Measurements from ENCODE around the gene LAPTM5. TPM values are rescaled to one million over a fixed set of nuclear protein-coding genes. Genes with fewer than 3 reads are reported as not detected.

Gene LAPTM5
- total RNA-seq, 1 experiment from 2014 or later = not detected

DNA sequence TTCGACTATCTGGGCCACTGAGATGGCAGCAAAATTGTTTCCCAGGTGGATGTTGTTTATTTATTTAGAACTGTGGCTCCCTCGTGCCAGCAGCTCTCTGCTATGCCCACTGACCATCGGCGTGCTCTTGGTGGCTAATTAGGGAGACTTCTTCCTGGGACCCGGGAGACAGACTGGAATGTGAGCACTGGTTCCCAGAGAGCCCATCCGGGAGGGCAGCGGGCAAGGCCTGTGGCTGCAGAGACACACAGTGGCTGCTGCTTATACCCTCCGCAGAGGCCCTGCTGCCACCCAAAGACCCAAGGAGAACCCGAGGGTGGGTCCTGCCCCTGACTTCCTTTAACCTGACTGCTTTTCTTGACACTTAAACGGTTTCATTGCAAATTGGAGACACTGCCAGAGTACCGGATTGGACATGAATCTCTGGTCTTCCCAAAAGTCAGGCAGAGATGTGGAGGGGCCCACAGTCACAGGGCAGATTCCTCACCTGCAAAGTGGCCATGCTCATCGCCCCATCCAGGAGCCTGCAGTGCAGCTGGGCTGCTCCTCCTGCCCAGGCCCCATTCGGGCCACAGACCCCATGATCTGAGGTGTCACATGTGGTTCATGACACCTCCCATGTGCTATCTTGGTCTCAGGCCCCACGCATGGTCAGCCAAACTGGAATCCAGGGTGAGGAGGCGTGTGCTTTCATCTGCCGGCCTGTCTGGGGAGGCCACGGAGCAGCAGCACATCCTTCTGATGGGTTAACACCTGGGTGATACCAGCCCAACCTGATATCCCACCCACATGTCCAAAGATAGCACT, 28.5 kb downstream of the LAPTM5 start:
- TF ChIP-seq, protein P1, sequence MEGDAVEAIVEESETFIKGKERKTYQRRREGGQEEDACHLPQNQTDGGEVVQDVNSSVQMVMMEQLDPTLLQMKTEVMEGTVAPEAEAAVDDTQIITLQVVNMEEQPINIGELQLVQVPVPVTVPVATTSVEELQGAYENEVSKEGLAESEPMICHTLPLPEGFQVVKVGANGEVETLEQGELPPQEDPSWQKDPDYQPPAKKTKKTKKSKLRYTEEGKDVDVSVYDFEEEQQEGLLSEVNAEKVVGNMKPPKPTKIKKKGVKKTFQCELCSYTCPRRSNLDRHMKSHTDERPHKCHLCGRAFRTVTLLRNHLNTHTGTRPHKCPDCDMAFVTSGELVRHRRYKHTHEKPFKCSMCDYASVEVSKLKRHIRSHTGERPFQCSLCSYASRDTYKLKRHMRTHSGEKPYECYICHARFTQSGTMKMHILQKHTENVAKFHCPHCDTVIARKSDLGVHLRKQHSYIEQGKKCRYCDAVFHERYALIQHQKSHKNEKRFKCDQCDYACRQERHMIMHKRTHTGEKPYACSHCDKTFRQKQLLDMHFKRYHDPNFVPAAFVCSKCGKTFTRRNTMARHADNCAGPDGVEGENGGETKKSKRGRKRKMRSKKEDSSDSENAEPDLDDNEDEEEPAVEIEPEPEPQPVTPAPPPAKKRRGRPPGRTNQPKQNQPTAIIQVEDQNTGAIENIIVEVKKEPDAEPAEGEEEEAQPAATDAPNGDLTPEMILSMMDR (IDR thresholded peaks at IDR 0.05; ENCODE audit: unreplicated experiment) = no peak
- Mint-ChIP-seq H3K4me1 (ENCODE audit: low read depth, unreplicated experiment) (no peaks in the 10 kb centered on the region), H3K36me3 (ENCODE audit: insufficient read depth, unreplicated experiment) (peaks cover 9% of the 10 kb centered on the region), H3K27ac (ENCODE audit: unreplicated experiment) (no peak overlapping the region), H3K9me3 (ENCODE audit: low read depth, unreplicated experiment) (no peaks in the 10 kb centered on the region), H3K4me3 (ENCODE audit: low read depth, unreplicated experiment) (no peak overlapping the region), H3K27me3 (ENCODE audit: unreplicated experiment) (peaks cover 18% of the 10 kb centered on the region)
- CTCF ChIA-PET = interaction anchor here (1.8 kb wide), 1 partner anchor 10 kb away, joined by 6 read pairs; no protein-coding TSS in a partner anchor
- DNase-seq = no peak
- BruUV-seq (replicated peaks) = no TSS peak
- intact Hi-C loops (cut with micrococcal nuclease; ENCODE audit: unreplicated experiment) = no loop called here

GRCh38 chr1:30728340-30728739, 29.2 kb downstream of the LAPTM5 start:
- BruUV-seq (replicated peaks) = no TSS peak
- Mint-ChIP-seq H3K4me3 (ENCODE audit: low read depth, unreplicated experiment) (no peak overlapping the region), H3K36me3 (ENCODE audit: insufficient read depth, unreplicated experiment) (peaks cover 11% of the 10 kb centered on the region), H3K4me1 (ENCODE audit: low read depth, unreplicated experiment) (no peaks in the 10 kb centered on the region), H3K9me3 (ENCODE audit: low read depth, unreplicated experiment) (no peaks in the 10 kb centered on the region), H3K27ac (ENCODE audit: unreplicated experiment) (no peak overlapping the region), H3K27me3 (ENCODE audit: unreplicated experiment) (peaks cover 18% of the 10 kb centered on the region)
- intact Hi-C loops (cut with micrococcal nuclease; ENCODE audit: unreplicated experiment) = no loop called here
- no peak for DNase-seq
- CTCF ChIA-PET = interaction anchor here (0.8 kb wide), 1 partner anchor 10 kb away, joined by 3 read pairs; no protein-coding TSS in a partner anchor
- TF ChIP-seq, protein P1 (IDR thresholded peaks at IDR 0.05; ENCODE audit: unreplicated experiment) = no peak

GRCh38 chr1:30727824-30728223, 29.8 kb downstream of the LAPTM5 start:
- Mint-ChIP-seq H3K4me3 (ENCODE audit: low read depth, unreplicated experiment) (no peak overlapping the region), H3K9me3 (ENCODE audit: low read depth, unreplicated experiment) (no peaks in the 10 kb centered on the region), H3K27me3 (ENCODE audit: unreplicated experiment) (peaks cover 18% of the 10 kb centered on the region), H3K27ac (ENCODE audit: unreplicated experiment) (no peak overlapping the region), H3K4me1 (ENCODE audit: low read depth, unreplicated experiment) (no peaks in the 10 kb centered on the region), H3K36me3 (ENCODE audit: insufficient read depth, unreplicated experiment) (peaks cover 13% of the 10 kb centered on the region)
- TF ChIP-seq, protein P1 (IDR thresholded peaks at IDR 0.05; ENCODE audit: unreplicated experiment) = no peak
- DNase-seq = no peak
- no TSS peak for BruUV-seq (replicated peaks)
- intact Hi-C loops (cut with micrococcal nuclease; ENCODE audit: unreplicated experiment) = no loop called here
- CTCF ChIA-PET = interaction anchor here (0.8 to 1.2 kb wide), 3 partner anchors 9 to 184 kb away, joined by 3 to 8 read pairs (median 3); no protein-coding TSS in a partner anchor

- Mint-ChIP-seq H3K36me3 (ENCODE audit: insufficient read depth, unreplicated experiment) (peaks cover 17% of the 10 kb centered on the region), H3K4me3 (ENCODE audit: low read depth, unreplicated experiment) (no peak overlapping the region), H3K9me3 (ENCODE audit: low read depth, unreplicated experiment) (no peaks in the 10 kb centered on the region), H3K27me3 (ENCODE audit: unreplicated experiment) (peaks cover 16% of the 10 kb centered on the region), H3K27ac (ENCODE audit: unreplicated experiment) (no peak overlapping the region), H3K4me1 (ENCODE audit: low read depth, unreplicated experiment) (no peaks in the 10 kb centered on the region)
- CTCF ChIA-PET = interaction anchor here (0.7 to 1.2 kb wide), 3 partner anchors 53 to 184 kb away, joined by 3 to 8 read pairs (median 6); no protein-coding TSS in a partner anchor
- no peak for DNase-seq
- TF ChIP-seq, protein P1 (IDR thresholded peaks at IDR 0.05; ENCODE audit: unreplicated experiment) = no peak
- intact Hi-C loops (cut with micrococcal nuclease; ENCODE audit: unreplicated experiment) = no loop called here
- no TSS peak for BruUV-seq (replicated peaks)
Measured at GRCh38 chr1:30726773-30727684, 30.5 kb downstream of the LAPTM5 start.
